GDM1 (cell line): Measurements from ENCODE around the gene NME8.

Experiments
- DNase-seq: peaks from one replicate; lab custom pipeline; 2025; lab: John Stamatoyannopoulos, UW

Gene NME8

GRCh38 chr7:37901236-37901827 lies 52.9 kb downstream of the NME8 start:
- no peak for DNase-seq

- DNase-seq: no peak
These were observed 53.6 kb downstream of the NME8 start for GRCh38 chr7:37901890-37902524.

- no peak for DNase-seq
These were observed 59.9 kb downstream of the NME8 start for GRCh38 chr7:37908221-37908788.

GRCh38 chr7:37912756-37913155 lies 64.4 kb downstream of the NME8 start:
- DNase-seq: no peak

- DNase-seq: no peak
These were observed 67.0 kb downstream of the NME8 start for GRCh38 chr7:37915438-37915837.

- no peak for DNase-seq
These were observed 67.7 kb downstream of the NME8 start for GRCh38 chr7:37916017-37916672.

- DNase-seq: peak; percentile 21
These were observed 68.6 kb downstream of the NME8 start, which contains the start of gene SFRP4 for GRCh38 chr7:37916673-37917660. Gene SFRP4, minus strand, starts transcription at chr7:37916817. Its CDS starts 280 bp downstream, at chr7:37916537.

- DNase-seq: no peak
These were observed 70.1 kb downstream of the NME8 start for GRCh38 chr7:37918526-37918925.

GRCh38 chr7:37920305-37920848 lies 72.0 kb downstream of the NME8 start, which contains the start of gene EPDR1:
Gene EPDR1, plus strand, starts transcription at chr7:37920640. Its CDS starts 300 bp downstream, at chr7:37920940.
- DNase-seq: peak; percentile 57

- DNase-seq: peak; percentile 61
These were observed 72.7 kb downstream of the NME8 start for GRCh38 chr7:37920849-37921805.

GRCh38 chr7:37921876-37922275 lies 73.5 kb downstream of the NME8 start:
- DNase-seq: no peak

- no peak for DNase-seq
These were observed 75.6 kb downstream of the NME8 start for GRCh38 chr7:37923996-37924395.

GRCh38 chr7:37924491-37925041 lies 76.2 kb downstream of the NME8 start:
- DNase-seq: no peak

GRCh38 chr7:37925620-37926019 lies 77.2 kb downstream of the NME8 start:
- no peak for DNase-seq

- DNase-seq: no peak
These were observed 79.5 kb downstream of the NME8 start for GRCh38 chr7:37927773-37928444.

- DNase-seq: no peak
These were observed 80.5 kb downstream of the NME8 start for GRCh38 chr7:37928878-37929277.

GRCh38 chr7:37930226-37930948 lies 82.0 kb downstream of the NME8 start:
- DNase-seq: no peak

- no peak for DNase-seq
These were observed 84.1 kb downstream of the NME8 start for GRCh38 chr7:37932543-37932942.
